Fibroblast of villous mesenchyme (primary cell): ENCODE data around the gene NFILZ. TPM values are rescaled to one million over a fixed set of nuclear protein-coding genes. Genes with fewer than 3 reads are reported as not detected.

Source experiments
- DNase-seq: peaks from one replicate; pipeline ENCODE4 v3.0.0-alpha.2; 2010; ENCODE audit warnings: low read depth
- H3K4me3 ChIP-seq: 2 replicates; pipeline ENCODE4 v1.5.1; 2011; ENCODE audit warnings: low read depth, mild to moderate bottlenecking, low read length
- total RNA-seq: library from RNA; depleted of rRNA; stranded (reverse); fragments of >200 nt; gene quantifications from 2 replicates; pipeline ENCODE4 v1.2.3, GENCODE V29; 2012
- TF ChIP-seq, protein P1 (sequence below): IDR thresholded peaks from 2 replicates; pipeline ENCODE4 v1.5.1; 2012; ENCODE audit warnings: low read depth, mild to moderate bottlenecking, low read length; ENCODE audit not compliant: insufficient read depth

The NFILZ gene
- total RNA-seq, 1 donor = not detected

DNA sequence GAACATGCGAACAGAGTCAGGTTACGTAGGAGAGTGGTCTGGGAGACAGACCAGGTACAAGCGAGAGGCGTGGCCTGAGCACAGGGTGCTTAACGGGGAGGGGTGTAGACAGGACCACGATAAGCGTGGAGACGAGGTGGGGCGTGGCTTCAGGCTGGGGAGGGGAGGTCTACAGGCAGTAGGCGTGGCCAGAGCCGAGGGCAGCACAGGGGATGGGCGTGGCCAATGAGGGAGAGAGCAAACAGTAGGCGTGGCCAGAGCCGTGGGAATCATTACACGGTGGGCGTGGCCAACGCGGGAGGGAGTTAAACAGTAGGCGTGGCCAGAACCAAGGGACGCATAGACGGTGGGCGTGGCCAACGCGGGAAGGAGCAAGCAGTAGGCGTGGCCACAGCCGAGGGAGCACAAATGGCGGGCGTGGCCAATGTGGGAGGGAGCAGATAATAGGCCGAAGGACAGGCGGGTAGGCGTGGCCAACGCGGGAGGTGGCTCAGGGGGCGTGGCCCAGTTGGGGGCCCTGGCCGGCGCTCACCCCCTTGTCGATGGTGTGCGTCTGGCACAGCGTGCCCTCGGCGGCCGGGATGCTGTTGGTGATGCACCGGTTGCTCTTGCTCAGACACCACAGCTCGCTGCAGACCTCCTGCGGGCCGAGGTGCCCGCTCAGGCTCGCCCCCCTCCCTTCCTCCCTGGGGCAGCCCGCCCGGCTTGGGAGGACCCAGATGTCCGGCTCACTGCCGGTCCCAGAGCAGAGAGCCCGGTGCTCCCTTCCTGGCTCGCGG, 38.0 kb upstream of the NFILZ start:
- TF ChIP-seq, protein P1, sequence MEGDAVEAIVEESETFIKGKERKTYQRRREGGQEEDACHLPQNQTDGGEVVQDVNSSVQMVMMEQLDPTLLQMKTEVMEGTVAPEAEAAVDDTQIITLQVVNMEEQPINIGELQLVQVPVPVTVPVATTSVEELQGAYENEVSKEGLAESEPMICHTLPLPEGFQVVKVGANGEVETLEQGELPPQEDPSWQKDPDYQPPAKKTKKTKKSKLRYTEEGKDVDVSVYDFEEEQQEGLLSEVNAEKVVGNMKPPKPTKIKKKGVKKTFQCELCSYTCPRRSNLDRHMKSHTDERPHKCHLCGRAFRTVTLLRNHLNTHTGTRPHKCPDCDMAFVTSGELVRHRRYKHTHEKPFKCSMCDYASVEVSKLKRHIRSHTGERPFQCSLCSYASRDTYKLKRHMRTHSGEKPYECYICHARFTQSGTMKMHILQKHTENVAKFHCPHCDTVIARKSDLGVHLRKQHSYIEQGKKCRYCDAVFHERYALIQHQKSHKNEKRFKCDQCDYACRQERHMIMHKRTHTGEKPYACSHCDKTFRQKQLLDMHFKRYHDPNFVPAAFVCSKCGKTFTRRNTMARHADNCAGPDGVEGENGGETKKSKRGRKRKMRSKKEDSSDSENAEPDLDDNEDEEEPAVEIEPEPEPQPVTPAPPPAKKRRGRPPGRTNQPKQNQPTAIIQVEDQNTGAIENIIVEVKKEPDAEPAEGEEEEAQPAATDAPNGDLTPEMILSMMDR = no peak
- peak; percentile 96 for DNase-seq

DNA sequence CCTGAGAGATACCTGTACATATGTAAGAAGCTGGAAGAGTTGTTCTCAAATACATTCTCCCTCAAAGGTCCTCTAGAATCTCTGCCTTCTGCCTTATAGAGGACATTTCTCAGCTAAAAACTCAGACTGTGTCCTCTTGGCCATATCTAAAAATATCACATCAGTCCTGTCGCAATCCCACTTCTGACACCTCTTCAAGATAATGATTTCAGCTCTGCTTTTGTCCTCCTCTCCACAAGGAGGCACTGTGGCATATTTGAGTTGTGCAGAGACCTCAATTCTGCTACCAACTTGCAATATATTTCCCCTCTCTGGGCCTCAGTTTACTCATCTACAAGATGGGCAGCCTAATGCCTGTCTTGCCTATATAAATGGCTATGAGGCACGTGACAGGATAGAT, 36.5 kb upstream of the NFILZ start:
- no peak overlapping the region for H3K4me3 ChIP-seq
- TF ChIP-seq, protein P1 = peak; percentile 9
- no peak for DNase-seq

More for the DNA sequence above, 38.0 kb upstream of the NFILZ start:
- H3K4me3 ChIP-seq = peak overlapping the region; percentile 51

DNA sequence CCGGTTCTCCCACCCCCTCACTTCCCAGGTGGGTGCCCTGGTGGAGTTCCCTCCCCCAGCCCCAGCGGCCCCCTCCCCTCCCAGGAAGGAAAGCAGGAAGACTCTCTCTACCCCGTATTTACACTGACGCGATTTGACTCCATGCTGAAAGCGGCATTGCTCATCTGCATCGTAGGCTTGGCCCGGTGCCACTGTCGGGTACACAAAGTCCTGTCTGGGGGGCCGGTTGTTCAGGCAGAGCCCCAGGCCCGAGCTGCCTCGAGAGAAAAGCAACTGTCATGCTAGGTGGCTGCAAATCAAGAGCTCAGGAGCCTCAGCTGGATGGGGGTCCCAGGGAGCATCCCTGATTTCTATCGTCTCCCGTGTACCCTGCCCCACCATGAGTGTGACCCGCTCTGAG, 34.8 kb upstream of the NFILZ start:
- H3K4me3 ChIP-seq = no peak overlapping the region
- TF ChIP-seq, protein P1 = no peak
- DNase-seq = no peak

DNA sequence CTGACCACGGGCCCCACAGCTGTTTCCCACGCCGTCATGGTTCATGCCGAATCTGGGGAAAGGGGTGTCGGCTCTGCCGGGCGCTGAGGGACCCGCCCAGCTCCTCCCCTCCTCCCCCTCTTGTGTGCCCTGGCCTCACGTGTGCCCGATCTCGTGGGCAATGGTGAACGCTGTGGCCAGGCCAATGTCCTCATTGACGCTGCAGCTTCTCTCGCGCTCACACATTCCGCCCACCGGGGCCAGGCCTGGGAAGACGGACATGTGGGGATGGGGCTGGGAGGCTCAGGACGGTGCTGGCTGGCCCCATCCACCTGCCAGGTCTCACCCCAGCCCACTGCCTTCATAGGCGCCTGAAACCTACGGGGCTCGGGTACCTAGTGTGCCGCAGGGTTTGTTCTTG, 34.3 kb upstream of the NFILZ start:
- no peak for DNase-seq
- TF ChIP-seq, protein P1 = no peak
- no peak overlapping the region for H3K4me3 ChIP-seq

DNA sequence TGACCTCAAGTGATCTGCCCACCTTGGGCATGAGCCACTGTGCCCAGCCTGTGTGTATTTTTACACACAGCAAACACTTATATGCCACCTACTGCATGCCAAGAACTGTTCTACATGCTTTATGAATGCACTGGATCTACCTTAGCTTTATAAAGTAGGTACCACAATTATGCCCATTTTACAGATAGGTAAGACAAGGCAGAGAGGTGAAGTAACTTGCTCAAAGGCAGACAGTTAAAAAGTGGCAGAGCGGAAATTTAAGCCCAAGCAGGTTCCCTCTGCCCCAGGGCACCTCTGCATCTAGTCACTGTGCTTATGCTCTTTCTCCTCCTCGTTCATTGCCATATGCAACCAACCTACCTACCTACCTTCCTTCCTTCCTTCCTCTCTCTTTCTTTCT, 30.4 kb upstream of the NFILZ start:
- TF ChIP-seq, protein P1 = no peak
- no peak overlapping the region for H3K4me3 ChIP-seq
- no peak for DNase-seq

DNA sequence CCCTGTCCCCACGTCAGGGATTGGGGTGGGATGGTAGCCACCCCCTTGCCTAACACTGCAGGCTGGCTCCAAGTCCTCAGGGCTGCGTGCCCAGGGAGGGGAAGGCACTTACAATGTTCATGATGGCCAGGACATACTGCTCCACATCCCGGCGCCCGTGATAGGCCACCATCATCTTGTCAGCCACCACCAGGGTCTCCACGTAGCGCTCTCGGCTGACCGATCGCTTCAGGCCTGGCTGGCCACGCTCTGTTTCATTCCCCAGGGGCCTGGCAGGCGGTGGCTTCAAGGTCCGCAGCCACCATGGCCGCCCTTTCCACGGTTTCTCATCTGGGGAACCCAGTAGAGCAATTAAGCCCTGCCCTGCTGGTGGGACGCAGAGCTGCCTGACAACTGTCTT, 29.6 kb upstream of the NFILZ start:
- no peak overlapping the region for H3K4me3 ChIP-seq
- no peak for DNase-seq
- TF ChIP-seq, protein P1 = no peak

DNA sequence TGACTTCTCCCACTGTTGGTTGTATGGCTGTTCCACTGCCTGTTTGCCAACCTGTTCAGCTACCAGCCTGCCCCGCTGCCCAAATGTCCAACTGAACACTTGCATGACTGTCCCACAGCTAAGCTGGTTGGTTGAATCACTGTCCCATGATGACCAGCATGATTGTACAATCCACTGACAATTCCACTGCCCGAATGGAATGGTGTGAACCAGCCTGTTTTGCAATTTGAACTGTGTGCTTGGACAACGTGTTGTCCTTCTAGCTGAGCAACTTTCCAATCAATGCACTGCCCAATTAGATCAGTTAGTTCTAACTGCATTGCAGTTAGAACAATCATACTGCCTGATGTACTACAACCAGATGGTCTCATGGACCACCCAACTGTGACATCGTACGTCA, 28.6 kb upstream of the NFILZ start:
- H3K4me3 ChIP-seq = no peak overlapping the region
- no peak for DNase-seq
- TF ChIP-seq, protein P1 = no peak
